Activated gamma-delta T cell treated with anti-CD3 and anti-CD28 coated beads, Interleukin-2, amount 50 U/mL, for 16 hours (primary cell): ENCODE measurements around the gene NRG3.
"Not testable (repeated sequence)": the region's sequence is repeated elsewhere in the genome, so short reads cannot be mapped to it uniquely, and the experiment has no call there.

Experiments
- DNase-seq: peaks from one replicate; pipeline ENCODE4 v3.0.0-alpha.2; 2020; ENCODE audit warnings: low read depth

Gene NRG3

DNA sequence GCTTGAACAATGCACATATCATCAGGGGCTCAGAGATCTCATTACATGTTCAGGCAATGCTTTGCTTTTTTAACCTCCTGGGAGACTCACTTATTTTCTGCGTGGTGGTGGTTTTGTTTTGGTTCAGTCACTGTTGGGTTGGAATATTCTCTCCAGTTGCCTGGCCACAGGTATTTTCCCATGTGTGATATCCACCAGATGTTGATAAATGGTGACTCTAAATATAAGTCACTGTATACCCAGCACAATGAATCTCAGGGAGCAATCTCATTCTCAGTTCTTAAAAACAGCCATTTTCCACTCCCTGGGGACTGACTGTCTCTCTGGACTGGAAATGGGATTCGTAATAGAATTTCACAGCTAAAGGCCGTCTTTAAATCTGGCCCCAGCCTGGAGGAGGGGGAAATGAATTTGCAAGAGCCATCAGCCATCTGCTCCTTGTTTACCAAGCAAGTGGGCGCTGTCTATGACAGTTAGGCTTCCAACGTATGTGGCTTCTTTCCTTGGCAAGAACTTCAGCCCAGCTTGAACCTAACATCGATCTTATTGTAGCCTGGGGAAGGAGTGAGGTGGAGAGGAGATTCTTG lies 1106.2 kb downstream of the NRG3 start:
- DNase-seq: no peak

DNA sequence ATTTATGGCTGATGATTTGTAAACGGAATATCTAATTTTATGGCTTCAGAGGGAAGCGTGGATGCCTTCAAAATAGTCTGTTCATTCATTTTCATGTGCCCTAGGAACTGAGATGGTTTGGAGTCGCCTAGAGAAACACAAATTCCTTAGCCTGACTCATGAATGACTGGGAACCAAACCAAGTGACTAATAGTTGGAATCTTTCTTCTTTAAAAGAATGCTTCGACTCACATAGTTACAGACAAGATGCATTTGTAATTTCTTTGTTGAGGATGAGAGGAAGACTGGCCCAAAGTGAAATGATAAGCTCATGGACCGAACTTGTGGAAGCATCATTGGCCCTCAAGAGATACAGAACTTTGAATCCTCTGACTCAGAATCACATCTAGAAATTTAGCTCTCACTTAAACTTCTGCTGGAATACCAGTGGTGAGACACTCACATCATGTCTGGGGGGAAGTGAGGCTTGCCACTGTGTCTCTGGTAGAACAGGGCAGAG lies 1107.2 kb downstream of the NRG3 start:
- DNase-seq: no peak

- no peak for DNase-seq
Measured at GRCh38 chr10:82986216-82986615, 1111.2 kb downstream of the NRG3 start.

DNA sequence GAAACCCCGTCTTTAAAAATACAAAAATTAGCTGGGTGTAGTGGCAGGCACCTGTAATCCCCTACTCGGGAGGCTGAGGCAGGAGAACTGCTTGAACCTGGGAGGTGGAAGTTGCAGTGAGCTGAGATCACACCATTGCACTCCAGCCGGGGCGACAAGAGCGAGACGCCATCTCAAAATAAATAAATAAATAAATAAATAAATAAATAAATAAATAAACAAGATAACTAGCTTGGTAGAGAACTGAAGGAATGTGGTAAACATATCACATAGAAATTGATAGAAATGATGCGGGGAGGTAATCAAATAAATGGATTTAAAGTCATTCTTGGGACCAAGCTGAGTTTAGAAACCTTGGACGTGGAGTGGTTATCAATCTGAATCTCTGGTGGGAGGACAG lies 1131.5 kb downstream of the NRG3 start:
- DNase-seq: not testable (repeated sequence)

- DNase-seq: no peak
Measured at GRCh38 chr10:83007510-83007909, 1132.5 kb downstream of the NRG3 start.

DNA sequence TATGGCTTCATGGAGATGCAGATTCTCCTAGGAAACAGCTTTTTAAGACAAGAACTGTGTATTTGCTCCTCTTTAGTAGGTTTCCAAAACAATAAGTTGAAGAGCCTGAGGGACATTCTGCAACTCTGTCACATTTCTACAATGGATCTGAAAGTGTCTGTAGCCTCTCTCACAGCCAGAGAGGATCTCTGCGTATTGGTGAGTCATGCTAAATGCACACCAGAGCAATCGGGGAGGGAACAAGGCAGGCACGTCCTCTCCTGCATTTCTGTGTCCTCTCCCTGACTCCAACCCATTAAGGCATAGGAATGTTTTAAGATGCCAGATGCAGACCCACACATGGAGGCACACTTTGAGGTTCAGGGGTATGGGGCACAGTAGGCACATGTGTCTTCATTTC lies 1137.9 kb downstream of the NRG3 start:
- DNase-seq: no peak

GRCh38 chr10:83017076-83017867 lies 1142.3 kb downstream of the NRG3 start:
- no peak for DNase-seq

DNA sequence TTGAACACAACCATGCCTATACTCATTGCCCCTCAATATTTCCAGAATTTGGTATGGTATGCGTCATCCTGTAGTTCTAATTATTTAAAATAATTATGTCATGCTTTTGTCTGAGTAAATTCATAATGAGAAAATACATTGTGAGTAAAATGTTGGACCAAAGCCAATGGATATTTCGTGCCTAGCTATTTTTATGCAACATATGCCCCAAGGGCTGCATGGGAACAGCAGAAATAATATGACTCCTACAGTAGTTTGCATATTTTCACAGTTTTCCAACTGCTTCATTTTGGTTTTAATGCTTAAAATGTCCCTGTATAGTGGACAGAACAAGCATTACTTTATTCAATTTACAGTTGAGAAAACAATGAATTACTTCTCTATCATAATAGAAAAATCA lies 1148.7 kb downstream of the NRG3 start:
- DNase-seq: no peak
